Esophagus squamous epithelium (tissue), 4 donors: ENCODE results near the gene COPZ1.

Experiments used
- CTCF ChIP-seq, 6 experiments: fragments of 450-650 bp in 4 of 6; fragments of 200-600 bp in 2 of 6; sonication (generic) in 2 of 6; IDR thresholded peaks; one replicate each; pipeline ENCODE4 v1.5.1; 2016 to 2019; ENCODE audit warnings: antibody characterized with exemption in 6 of 6, mild to moderate bottlenecking in 4 of 6, moderate library complexity in 4 of 6
- POLR2A ChIP-seq, 4 donors: fragments of 450-650 bp; IDR thresholded peaks; one replicate each; pipeline ENCODE4 v1.6.1; 2017; ENCODE audit warnings: antibody characterized with exemption in 4 of 4, mild to moderate bottlenecking in 4 of 4, moderate library complexity in 3 of 4

GRCh38 chr12:54392485-54393206 lies 67.7 kb downstream of the COPZ1 start:
- TF ChIP-seq CTCF (IDR thresholded peaks at IDR 0.05), result no peak
- no peak for TF ChIP-seq POLR2A (IDR thresholded peaks at IDR 0.05)
